C1 segment of cervical spinal cord (tissue), 14 donors: Measurements from ENCODE around the gene TYROBP.
A peak's percentile ranks its signal among the peaks of the same experiment; 100 is the strongest.
"Not testable (repeated sequence)": the region's sequence is repeated elsewhere in the genome, so short reads cannot be mapped to it uniquely, and the experiment has no call there.

Experiments used
- DNase-seq, 14 donors: peaks; one replicate each; lab custom pipeline; 2025; lab: John Stamatoyannopoulos, UW

Gene TYROBP

GRCh38 chr19:35932291-35932936, 24.3 kb upstream of the TYROBP start:
- no peak for DNase-seq

- DNase-seq, result no peak
Measured at GRCh38 chr19:35931874-35932202, 23.7 kb upstream of the TYROBP start.

GRCh38 chr19:35931161-35931873, 23.2 kb upstream of the TYROBP start:
- peak; percentile 95 to 100 (median 99) for DNase-seq

- no peak for DNase-seq
Measured at GRCh38 chr19:35929876-35930275, 21.8 kb upstream of the TYROBP start.

DNA sequence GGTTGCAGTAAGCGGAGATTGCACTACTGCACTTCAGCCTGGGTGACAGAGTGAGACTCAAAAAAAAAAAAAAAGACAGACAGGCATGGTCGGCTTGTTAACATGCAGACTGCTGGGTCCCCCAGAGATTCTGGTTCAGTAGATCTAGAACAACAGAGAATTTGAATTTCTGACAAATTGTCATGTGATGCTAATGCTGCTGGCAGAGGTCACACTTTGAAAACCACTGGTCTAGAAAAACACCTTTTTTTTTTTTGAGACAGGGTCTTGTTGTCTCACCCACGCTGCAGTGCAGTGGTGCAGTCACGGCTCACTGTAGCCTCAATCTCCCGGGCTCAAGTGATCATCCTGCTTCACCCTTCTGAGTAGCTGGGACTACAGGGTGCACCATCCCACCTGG, 20.4 kb upstream of the TYROBP start:
- DNase-seq, result no peak

GRCh38 chr19:35925501-35925900, 17.4 kb upstream of the TYROBP start:
- no peak for DNase-seq

DNA sequence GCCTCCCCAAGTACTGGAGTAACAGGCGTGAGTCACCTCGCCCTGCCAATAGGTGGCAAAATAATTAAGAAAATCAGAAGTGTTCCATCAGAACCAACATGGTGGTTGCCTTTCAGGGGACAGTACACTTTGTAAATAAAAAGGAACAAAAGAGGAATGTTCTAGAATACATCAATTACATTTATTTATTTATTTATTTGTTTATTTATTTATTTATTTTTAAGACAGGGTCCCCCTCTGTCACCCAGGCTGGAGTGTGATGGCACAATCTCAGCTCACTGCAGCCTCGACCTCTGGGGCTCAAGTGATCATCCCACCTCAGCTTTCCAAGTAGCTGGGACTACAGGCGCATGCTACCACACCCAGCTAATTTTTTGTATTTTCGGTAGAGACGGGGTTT, 12.9 kb upstream of the TYROBP start:
- DNase-seq, result no peak

GRCh38 chr19:35919306-35919705, 11.2 kb upstream of the TYROBP start:
- DNase-seq, result no peak

DNA sequence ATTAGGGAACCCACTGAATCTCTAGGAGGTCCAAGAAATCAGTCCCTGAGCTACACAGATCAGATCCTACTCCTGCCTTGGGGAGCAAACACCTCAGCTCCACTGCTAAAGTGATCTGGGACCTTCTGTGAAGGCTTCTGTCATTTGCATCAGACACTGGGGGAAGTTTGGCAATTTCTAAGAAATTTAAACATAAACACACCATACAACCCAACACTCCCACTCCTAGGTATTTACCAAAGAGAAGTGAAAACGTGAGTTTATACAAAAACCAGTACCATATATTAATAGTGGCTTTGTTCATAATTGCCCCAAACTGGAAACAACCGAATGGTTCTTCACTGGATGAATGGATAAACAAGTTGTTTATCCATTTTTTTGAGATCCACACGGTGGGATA, 7.3 kb upstream of the TYROBP start:
- DNase-seq, result no peak

DNA sequence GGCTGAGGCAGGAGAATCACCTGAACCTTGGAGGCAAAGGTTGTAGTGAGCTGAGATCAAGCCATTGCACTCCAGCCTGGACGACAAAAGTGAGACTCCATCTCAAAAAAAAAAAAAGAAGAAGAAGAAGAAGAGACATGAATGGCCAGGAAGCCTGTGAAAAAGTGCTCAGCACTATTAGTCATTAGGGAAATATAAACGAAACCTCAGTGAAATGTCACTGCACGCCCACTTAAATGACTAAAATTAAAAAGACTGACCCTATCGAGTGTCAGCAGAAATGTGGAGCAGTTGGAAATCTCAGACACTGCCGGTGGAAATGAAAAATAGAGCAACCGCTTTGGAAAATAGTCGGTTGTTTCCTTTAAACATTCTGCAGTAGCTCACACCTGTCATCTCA, 5.5 kb upstream of the TYROBP start:
- DNase-seq, result no peak

GRCh38 chr19:35911790-35912189, 3.7 kb upstream of the TYROBP start:
- DNase-seq, result peak in 1 of 14 donors; percentile 30

DNA sequence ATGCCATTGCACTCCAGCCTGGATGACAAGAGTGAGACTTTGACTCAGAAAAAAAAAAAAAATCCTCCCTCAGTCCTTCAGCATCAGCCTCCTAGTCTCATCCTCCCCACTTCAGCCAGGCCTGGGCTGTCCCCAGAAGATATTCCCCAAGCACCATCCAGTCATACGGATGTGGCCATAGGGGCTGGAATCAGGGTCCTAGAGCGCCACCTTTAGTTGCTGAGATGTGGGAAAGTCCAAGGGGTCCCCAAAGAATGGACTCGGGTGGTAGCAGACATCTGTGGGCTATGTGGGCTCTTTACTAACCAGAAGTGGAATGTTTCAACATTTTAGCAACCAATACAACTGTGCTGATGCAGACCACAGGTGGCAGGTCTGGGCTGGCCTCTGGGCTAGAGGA, 3.1 kb upstream of the TYROBP start:
- DNase-seq, result no peak

- DNase-seq, result not testable (repeated sequence)
Measured at GRCh38 chr19:35910355-35910754, 2.3 kb upstream of the TYROBP start.

- no peak for DNase-seq
Measured at GRCh38 chr19:35909684-35910035, 1.6 kb upstream of the TYROBP start.

GRCh38 chr19:35908973-35909683, 1.0 kb upstream of the TYROBP start:
- peak in 9 of 14 donors; percentile 34 to 75 (median 59) for DNase-seq

- peak in 1 of 14 donors; percentile 12 for DNase-seq
Measured at GRCh38 chr19:35907377-35907745, 734 bp downstream of the TYROBP start.

DNA sequence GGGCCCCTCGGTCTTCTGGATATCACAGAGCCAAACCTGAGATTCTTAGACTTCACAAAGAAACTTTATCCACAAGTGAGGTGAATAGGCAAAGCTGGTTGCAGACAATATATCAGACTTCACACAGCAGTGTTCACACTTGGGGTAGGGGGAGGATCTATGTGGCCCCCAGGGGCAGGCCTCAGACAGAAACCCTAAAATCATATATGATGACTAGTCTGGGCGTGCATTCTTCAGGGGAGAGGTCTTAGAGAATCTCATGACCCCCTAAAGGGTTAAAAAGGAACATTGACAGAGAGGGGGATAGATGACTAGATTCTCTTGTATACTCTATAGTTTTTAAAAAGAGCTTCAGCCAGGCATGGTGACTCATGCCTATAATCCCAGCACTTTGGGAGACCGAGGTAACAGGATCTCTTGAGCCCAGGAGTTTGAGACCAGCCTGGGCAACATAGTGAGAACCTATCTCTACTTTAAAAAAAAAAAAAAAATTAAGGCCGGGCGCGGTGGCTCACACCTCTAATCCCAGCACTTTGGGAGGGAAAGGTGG, 2.8 kb downstream of the TYROBP start:
- no peak for DNase-seq

DNA sequence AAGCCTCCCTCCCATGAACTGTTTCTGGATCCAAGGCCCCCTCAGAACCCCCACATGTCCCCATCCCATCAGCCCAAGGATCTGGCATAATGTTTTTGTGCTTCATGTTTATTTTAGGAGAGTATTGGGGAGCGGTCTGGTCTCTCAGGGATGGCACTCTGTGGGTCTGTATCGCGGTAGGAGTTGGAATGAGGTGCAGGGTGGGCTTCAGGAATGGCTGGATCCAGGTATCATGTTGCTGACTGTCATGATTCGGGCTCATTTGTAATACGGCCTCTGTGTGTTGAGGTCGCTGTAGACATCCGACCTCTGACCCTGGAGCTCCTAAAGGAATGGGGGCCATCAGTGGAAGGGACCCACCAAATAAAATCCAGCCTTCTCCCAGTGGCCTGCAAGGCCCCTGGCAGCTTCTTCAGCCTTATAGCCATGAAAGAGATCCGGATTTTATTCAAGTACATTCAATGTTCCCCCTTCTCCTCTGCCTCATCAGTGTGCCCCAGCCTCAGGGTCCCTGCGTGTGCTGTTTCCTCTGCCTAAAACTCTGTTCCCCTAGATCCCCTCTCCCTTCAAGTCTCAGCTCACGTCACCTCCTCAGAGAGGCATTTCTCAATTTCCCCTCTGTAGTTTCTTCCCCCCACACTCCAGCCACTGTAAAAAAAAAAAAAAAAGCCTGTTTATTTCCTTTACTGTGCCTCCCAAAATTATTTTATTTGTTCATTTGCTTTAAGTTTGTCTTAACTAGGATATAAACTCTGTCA, 3.6 kb downstream of the TYROBP start:
- DNase-seq, result no peak

- DNase-seq, result peak in 10 of 14 donors; percentile 22 to 74 (median 52)
Measured at GRCh38 chr19:35903550-35904179, 4.4 kb downstream of the TYROBP start.

DNA sequence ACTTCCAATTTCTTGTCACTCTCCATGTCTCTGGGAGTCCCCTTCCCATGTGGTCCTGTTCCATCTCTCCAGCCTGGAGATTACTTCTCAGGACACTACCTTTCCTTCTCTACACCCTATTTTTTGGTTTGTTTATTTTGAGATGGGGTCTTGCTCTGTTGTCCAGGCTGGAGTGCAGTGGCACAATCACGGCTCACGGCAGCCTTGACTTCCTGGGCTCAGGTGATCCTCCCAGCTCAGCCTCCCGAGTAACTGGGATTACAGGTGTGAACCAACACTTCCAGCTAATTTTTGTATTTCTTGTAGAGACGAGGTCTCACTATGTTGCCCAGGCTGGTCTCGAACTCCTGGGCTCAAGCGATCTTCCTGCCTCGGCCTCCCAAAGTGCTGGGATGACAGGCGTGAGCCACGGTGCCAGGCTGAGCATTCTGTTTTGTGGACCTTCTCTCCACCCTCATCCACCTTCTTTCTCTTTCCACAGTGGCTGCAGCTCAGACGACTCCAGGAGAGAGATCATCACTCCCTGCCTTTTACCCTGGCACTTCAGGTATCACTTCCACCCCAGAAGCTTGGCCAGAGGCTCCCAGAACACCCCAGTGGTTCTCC, 5.1 kb downstream of the TYROBP start:
- DNase-seq, result no peak
